ENCODE data around the gene IGSF9B. TPM values are rescaled to one million over a fixed set of nuclear protein-coding genes. Genes with fewer than 3 reads are reported as not detected.

IGSF9B gene, protein sequence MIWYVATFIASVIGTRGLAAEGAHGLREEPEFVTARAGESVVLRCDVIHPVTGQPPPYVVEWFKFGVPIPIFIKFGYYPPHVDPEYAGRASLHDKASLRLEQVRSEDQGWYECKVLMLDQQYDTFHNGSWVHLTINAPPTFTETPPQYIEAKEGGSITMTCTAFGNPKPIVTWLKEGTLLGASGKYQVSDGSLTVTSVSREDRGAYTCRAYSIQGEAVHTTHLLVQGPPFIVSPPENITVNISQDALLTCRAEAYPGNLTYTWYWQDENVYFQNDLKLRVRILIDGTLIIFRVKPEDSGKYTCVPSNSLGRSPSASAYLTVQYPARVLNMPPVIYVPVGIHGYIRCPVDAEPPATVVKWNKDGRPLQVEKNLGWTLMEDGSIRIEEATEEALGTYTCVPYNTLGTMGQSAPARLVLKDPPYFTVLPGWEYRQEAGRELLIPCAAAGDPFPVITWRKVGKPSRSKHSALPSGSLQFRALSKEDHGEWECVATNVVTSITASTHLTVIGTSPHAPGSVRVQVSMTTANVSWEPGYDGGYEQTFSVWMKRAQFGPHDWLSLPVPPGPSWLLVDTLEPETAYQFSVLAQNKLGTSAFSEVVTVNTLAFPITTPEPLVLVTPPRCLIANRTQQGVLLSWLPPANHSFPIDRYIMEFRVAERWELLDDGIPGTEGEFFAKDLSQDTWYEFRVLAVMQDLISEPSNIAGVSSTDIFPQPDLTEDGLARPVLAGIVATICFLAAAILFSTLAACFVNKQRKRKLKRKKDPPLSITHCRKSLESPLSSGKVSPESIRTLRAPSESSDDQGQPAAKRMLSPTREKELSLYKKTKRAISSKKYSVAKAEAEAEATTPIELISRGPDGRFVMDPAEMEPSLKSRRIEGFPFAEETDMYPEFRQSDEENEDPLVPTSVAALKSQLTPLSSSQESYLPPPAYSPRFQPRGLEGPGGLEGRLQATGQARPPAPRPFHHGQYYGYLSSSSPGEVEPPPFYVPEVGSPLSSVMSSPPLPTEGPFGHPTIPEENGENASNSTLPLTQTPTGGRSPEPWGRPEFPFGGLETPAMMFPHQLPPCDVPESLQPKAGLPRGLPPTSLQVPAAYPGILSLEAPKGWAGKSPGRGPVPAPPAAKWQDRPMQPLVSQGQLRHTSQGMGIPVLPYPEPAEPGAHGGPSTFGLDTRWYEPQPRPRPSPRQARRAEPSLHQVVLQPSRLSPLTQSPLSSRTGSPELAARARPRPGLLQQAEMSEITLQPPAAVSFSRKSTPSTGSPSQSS (N-terminal part only)
- total RNA-seq, result 0.75 and 2.8 TPM in 2 replicates

DNA sequence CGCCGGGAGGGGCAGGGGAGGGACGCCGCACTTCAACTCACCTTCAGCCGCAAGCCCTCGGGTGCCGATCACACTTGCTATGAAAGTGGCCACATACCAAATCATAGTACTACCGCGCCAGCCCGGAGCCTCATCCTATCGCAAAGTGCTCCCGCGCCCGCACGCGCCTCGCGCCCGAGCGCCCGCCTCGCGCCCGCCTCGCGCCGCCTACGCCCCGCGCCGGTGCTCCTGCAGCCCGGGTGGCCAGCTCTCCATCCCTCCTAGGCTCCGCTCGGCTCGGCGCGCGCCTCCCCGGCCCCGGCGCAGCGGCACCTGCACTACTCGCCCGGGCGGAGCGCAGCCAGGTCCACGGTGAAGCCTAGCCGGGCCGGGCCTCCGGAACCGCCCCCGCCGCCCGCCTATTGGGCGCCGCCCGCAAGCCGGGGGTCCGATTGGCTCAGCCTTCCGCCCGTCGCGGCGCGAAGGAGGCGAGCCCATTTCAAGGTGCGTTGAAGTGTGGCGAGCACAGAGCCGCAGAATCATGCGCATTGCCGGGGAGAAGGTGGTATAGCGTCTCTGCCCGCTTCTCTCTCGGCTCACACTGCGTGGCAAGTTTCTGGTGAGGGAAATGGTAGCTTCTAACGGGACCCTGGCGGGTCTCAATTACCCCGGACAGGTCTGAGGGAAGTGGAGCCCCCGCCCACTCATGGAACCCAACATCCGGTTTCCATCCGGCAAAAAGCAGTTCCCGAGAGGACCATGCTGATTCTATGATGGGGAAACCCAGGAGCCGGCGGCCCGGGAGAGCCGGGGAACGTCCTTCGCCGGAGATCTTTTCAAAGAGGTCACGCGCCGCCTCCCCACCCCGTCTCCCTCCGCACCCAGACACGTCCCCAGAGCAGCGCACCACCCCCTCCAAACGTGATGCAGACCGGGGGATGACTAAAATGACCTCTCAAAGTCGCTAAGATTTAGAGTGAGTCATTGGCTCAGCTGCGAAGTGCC, at the start of gene IGSF9B:
Gene IGSF9B, minus strand, starts transcription at position 319 of the 984 bp plus-strand sequence. Its CDS starts 214 bp downstream, at position 105.

Other genes starting within 250 kb of the IGSF9B start
- not detected in 2 replicates for gene SPATA19, start 111.5 kb downstream of the IGSF9B start, total RNA-seq
- gene JAM3, start 112.1 kb upstream of the IGSF9B start, total RNA-seq, result 37.3 TPM in 2 replicates